Stimulated activated CD8-positive, alpha-beta memory T cell treated with anti-CD3 and anti-CD28 coated beads, Interleukin-15, amount 100 ng/mL, for 48 hours (primary cell): Measurements from ENCODE around the gene FOXD4L6.
"Not testable (repeated sequence)": the region's sequence is repeated elsewhere in the genome, so short reads cannot be mapped to it uniquely, and the experiment has no call there.

Source experiments
- DNase-seq, 2 donors: peaks; one replicate each; pipeline ENCODE4 v3.0.0-alpha.2; 2020; ENCODE audit warnings: low read depth in 2 of 2

The FOXD4L6 gene

DNA sequence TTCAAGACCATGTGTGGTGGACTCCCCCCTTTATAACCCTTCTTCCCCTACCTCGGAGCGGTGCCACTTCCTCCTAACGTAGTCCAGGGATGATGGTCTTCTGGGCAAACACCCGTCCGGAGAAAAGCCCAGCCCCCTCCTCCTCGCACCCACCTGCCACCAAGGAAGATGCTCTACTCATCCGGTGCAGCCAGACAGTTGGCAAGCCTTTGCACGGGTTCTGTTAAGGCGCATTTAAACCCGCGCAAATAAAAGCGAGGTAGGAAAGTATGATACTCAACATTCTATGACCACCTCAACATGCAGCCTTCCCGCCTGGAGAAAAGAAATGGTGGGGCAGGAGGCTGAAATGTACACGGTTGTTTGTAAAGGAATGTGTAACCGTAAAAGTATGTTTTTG is at the start of gene FOXD4L6:
Gene FOXD4L6, minus strand, starts transcription at position 101 of the 400 bp plus-strand sequence. CDS start 298 bp downstream, outside the sequence.
- not testable (repeated sequence) for DNase-seq

- not testable (repeated sequence) for DNase-seq
Measured at GRCh38 chr9:41174994-41175393, 46.5 kb upstream of the FOXD4L6 start.

GRCh38 chr9:41150116-41150515 is 21.6 kb upstream of the FOXD4L6 start:
- not testable (repeated sequence) for DNase-seq

DNA sequence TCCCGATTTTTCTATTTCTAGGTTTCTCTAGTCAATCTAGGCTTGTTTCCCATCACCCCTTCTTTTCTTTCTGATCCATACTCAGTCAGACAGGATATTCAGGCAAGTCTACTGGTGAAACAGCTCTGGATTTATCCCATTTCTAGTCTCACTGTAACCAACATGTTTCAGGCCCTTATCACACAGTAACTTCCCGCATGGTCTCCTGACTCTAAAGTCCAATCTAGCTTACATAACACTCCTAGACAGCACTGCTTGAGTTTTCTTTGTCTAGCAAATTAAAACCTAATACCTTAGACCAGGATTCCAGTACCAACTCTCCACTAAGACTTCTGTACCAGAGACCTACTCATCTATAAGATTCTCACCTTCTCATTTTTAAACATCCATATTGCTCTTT is 13.4 kb upstream of the FOXD4L6 start:
- DNase-seq, result not testable (repeated sequence)

DNA sequence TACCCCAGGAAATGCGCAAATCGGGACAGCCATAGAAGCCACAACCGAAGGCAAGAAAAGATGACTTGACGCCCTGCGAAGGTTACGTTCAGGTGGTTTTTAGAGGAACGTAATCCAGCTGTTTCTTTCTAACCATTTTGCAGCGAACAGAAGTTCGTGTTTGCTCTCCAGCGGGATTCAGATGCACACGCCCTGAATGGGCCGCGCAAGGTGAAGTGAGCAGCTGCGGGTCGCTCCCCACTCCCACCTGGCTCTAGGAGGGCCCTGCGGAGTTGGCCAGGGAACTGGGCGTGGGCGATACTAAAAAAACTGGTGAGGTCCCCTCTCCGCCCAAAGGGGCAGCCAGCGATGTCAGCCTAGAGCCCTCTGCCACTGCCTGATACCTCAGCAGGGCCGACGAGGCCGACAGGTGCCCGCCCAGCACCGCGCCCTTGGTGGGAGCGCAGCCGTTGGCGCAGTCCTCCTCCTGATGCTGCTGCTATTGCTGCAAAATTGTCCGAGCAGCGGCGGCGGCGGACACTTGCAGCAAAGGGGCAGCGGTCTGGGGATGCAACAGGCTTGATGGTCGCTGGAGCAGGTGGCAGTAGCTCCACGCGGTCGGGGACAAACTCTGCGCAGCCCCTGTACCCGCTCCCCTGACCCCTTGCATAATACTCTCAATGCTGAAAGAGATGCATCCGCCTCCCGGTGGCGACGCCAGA is 1.6 kb downstream of the FOXD4L6 start:
- not testable (repeated sequence) for DNase-seq

DNA sequence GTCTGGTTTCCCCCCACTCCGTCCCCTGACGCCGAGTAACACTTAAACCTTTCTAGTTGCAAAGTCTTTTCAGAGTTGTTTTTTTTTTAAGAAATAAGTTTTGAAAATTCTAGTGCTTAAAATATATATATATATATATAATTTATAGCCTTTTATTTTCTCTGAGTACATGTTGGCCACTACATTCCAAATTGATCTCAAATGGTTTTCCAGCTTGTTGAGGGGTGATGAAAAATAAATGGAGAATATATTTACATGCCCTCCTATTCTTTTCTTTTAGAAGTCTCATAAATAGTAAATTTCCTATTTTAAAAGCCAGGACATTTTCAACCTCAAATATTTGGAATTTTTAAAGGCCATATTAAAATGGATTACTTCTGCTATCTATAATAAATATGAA is 2.5 kb downstream of the FOXD4L6 start:
- not testable (repeated sequence) for DNase-seq

DNA sequence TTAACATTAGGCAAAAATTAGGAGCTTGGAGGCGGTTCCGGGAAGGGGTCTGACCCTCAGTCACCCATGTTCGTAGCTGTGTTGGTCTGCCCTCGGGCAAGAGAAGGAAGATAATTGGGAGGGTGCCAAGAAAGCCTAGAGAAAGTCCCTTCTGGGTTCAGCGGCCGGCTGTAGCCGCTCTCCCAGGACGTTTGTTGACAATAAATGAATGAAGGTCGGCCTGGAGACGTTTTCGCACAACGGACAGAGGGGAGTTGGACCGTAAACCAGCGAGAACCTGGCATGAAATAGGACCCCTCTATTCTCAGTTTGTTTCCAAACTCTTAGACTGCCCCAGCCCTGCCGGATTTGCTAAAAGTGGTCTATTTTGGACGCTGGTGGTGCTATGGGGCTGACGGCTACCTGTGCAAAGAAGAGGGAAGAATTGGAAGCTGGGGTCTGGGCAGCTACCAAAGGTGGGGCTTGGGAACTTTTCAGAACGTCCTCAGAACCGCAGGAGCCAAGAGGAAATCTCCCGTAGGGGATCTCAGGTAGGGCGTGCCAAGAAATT is 3.3 kb downstream of the FOXD4L6 start:
- not testable (repeated sequence) for DNase-seq

DNA sequence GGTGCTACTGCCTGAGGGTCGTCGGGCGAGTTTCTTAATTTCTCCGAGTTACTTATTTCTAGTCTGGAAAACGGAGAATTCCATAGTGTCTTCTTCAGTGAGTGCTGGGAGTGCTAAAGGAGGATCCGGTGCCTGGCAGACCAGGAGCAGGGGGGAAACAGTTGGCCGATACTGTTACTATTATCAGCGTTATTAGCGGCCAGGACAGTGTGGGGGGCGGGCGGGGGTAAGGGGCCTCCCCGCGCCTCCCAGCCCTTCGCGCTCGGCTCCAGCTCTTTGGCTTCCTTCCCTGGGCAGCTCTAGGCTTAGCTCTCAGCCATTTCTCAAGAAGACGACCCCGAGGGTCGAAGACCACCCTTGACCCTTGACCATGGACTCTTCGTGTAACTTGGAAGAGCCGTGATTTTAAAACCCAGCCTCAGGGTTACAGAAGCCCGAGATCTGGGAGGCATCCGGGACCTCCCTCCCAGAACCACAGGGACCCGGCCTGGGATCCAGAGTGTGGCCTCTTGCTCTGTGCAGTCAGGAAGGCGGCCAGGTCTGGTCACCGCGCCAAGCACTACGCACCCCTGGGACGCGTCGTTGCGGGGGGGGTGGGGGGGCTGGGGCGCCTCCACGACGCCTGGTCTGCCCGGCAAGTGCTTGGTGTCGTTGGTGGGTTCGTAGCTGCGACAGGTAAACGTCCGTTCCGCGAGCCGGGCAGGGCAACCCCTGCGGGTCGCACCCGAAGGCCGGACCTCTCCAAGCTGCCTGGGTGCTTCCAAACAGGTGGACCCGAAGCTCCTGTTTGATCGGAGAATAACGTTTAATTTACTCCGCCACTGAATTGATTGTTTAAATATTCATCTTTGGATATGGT is 4.0 kb downstream of the FOXD4L6 start:
- DNase-seq, result not testable (repeated sequence)

GRCh38 chr9:41123812-41124211 is 4.7 kb downstream of the FOXD4L6 start:
- DNase-seq, result not testable (repeated sequence)

DNA sequence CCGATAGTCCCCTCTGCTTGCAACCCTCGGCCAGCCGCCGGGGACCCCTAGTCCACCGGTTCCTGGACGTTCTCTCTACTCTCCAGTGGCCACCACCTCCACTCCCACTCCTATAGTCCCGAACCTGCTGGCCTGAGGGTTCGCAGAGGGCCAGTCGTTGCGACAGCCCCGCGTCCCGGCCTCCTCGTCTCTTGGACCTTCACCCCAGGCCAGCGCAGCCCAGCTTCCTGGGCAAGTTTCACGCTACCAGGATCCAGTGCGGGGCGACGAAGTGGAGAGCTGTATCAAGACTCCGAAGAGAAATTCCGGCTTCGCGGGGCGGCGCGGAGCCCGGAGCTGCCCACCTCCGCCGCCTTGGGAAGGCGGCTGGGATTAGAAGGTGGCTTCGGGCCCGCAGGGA is 5.1 kb downstream of the FOXD4L6 start:
- DNase-seq, result not testable (repeated sequence)

GRCh38 chr9:41120696-41121095 is 7.8 kb downstream of the FOXD4L6 start:
- not testable (repeated sequence) for DNase-seq

DNA sequence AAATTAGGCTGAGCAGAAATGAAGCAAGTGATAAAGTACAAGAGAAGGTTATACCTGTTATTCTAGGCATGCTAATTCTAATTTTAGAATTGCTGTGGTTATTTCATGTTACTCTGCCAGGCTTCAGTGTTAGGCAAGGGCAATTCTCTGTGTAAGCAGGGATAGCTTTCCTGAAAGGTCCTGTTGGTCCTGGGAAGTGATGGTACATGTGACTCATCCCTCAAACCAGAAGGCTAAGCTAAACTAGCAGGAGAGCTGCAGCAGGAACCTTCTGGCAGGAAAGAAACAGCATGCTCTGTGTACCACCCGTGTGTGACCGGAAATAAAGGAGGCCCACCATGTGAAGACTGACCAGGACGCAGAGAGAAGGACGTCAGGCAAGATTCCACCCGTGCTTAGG is 8.8 kb downstream of the FOXD4L6 start:
- not testable (repeated sequence) for DNase-seq

- not testable (repeated sequence) for DNase-seq
Measured at GRCh38 chr9:41119311-41119710, 9.2 kb downstream of the FOXD4L6 start.

- DNase-seq, result not testable (repeated sequence)
Measured at GRCh38 chr9:41113348-41113747, 15.1 kb downstream of the FOXD4L6 start.

- DNase-seq, result not testable (repeated sequence)
Measured at GRCh38 chr9:41111414-41111813, 17.1 kb downstream of the FOXD4L6 start.

- not testable (repeated sequence) for DNase-seq
Measured at GRCh38 chr9:41110913-41111312, 17.6 kb downstream of the FOXD4L6 start.

GRCh38 chr9:41109253-41109652 is 19.2 kb downstream of the FOXD4L6 start:
- DNase-seq, result not testable (repeated sequence)

DNA sequence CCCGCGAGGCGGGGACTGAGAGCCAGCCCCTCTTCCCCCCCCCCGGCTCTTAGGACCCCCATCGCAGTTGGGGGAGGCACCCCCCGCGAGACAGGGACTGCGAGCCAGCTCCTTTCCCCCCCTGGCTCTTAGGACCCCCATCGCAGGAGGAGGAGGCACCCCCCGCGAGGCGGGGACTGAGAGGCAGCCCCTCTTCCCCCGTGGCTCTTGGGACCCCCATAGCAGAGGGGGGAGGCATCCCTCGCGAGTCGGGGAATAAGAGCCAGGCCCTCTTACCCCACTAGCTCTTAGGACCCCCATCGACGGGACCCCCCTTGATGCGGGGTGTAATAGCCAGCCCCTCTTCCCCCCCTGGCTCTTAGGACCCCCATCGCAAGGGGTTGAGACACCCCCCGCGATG is 19.7 kb downstream of the FOXD4L6 start:
- DNase-seq, result not testable (repeated sequence)

- not testable (repeated sequence) for DNase-seq
Measured at GRCh38 chr9:41106472-41107116, 21.9 kb downstream of the FOXD4L6 start.

GRCh38 chr9:41105557-41106253 is 22.8 kb downstream of the FOXD4L6 start:
- DNase-seq, result not testable (repeated sequence)

- DNase-seq, result not testable (repeated sequence)
Measured at GRCh38 chr9:41104542-41104941, 23.9 kb downstream of the FOXD4L6 start.
